Measurements from ENCODE around the gene WDR70. TPM values are rescaled to one million over a fixed set of nuclear protein-coding genes. Genes with fewer than 3 reads are reported as not detected.

WDR70 gene
- total RNA-seq, 1 experiment from 2014 or later = 78.2 TPM

- Histone ChIP-seq H3K4me3 (no peak overlapping the region), H3K27ac (no peak overlapping the region), H3F3A (ENCODE audit: insufficient read depth, low read depth) (peaks cover 12% of the 10 kb centered on the region; the same call in 1 of the 2 replicates), H3K9me3 (ENCODE audit: insufficient read depth, low read depth) (peaks cover 4% of the 10 kb centered on the region; the same call in 1 of the 2 replicates), H3K27me3 (ENCODE audit: insufficient read depth, low read depth) (no peaks in the 10 kb centered on the region), H3K36me3 (ENCODE audit: low read depth) (0 out of 2 replicates have a peak, but pooled peaks cover 5% of the 10 kb centered on the region), H3K4me2 (no peak overlapping the region), H3K79me2 (ENCODE audit: low read depth) (no peaks in the 10 kb centered on the region), H4K20me1 (ENCODE audit: insufficient read depth) (no peaks in the 10 kb centered on the region; the same call in 1 of the 2 replicates), H3K9me2 (ENCODE audit: insufficient read depth) (no peaks in the 10 kb centered on the region; the same call in 1 of the 2 replicates), H2AFZ (no peak overlapping the region), H3K4me1 (replicated peaks; ENCODE audit: insufficient read depth) (peaks cover 11% of the 10 kb centered on the region)
- ChIA-PET POLR2A (ENCODE audit: unreplicated experiment) (no interaction called here), CTCF (interaction anchor here (0.5 kb wide), 1 partner anchor 23 kb away, joined by 3 read pairs; no protein-coding TSS in a partner anchor)
- TF ChIP-seq CTCF (conservative IDR thresholded peaks at IDR 0.05) = no peak
- TF ChIP-seq EZH2 (IDR thresholded peaks at IDR 0.05; ENCODE audit: low read depth) = no peak
- no TSS peak for BruUV-seq (replicated peaks)
- intact Hi-C loops (cut with micrococcal nuclease; ENCODE audit: unreplicated experiment) = no loop called here
- DNase-seq = no peak
Measured at GRCh38 chr5:37490120-37490810, 111.1 kb downstream of the WDR70 start.

GRCh38 chr5:37490931-37491330 lies 111.8 kb downstream of the WDR70 start:
- intact Hi-C loops (cut with micrococcal nuclease; ENCODE audit: unreplicated experiment) = no loop called here
- CTCF ChIA-PET = interaction anchor here (0.5 kb wide), 1 partner anchor 24 kb away, joined by 3 read pairs; no protein-coding TSS in a partner anchor
- no peak for DNase-seq

More at GRCh38 chr5:37490931-37491330, 111.8 kb downstream of the WDR70 start:
- Histone ChIP-seq H3K9me2 (ENCODE audit: insufficient read depth) (no peaks in the 10 kb centered on the region; the same call in 1 of the 2 replicates), H3K27ac (no peak overlapping the region), H3K36me3 (ENCODE audit: low read depth) (0 out of 2 replicates have a peak, but pooled peaks cover 5% of the 10 kb centered on the region), H3K4me2 (no peak overlapping the region), H3K27me3 (ENCODE audit: insufficient read depth, low read depth) (no peaks in the 10 kb centered on the region), H3K4me3 (no peak overlapping the region), H3K4me1 (replicated peaks; ENCODE audit: insufficient read depth) (peaks cover 15% of the 10 kb centered on the region), H2AFZ (no peak overlapping the region), H3F3A (ENCODE audit: insufficient read depth, low read depth) (peaks cover 14% of the 10 kb centered on the region; the same call in 1 of the 2 replicates), H3K79me2 (ENCODE audit: low read depth) (no peaks in the 10 kb centered on the region), H3K9me3 (ENCODE audit: insufficient read depth, low read depth) (peaks cover 4% of the 10 kb centered on the region; the same call in 1 of the 2 replicates), H4K20me1 (ENCODE audit: insufficient read depth) (no peaks in the 10 kb centered on the region; the same call in 1 of the 2 replicates)
- no TSS peak for BruUV-seq (replicated peaks)
- TF ChIP-seq EZH2 (IDR thresholded peaks at IDR 0.05; ENCODE audit: low read depth) = no peak
- no peak for TF ChIP-seq CTCF (conservative IDR thresholded peaks at IDR 0.05)
- POLR2A ChIA-PET (ENCODE audit: unreplicated experiment) = no interaction called here

Data from PC-9 (cell line).